A673 (cell line): Measurements from ENCODE around the gene ELL.

Experiments used
- EZH2 ChIP-seq: fragments of 200-600 bp; sonication (generic); IDR thresholded peaks from 2 replicates; pipeline ENCODE4 v1.6.1; 2017; ENCODE audit warnings: borderline replicate concordance, low read depth, mild to moderate bottlenecking, mixed read lengths, antibody characterized with exemption, low read length; ENCODE audit not compliant: poor library complexity, severe bottlenecking
- TF ChIP-seq, protein P1 (sequence below): fragments of 300-800, 200-600 bp; sonication (generic); conservative IDR thresholded peaks from 2 replicates; pipeline ENCODE4 v1.5.1; 2017; ENCODE audit warnings: low read depth, mild to moderate bottlenecking, antibody characterized with exemption, low read length, moderate library complexity, mixed read lengths

DNA sequence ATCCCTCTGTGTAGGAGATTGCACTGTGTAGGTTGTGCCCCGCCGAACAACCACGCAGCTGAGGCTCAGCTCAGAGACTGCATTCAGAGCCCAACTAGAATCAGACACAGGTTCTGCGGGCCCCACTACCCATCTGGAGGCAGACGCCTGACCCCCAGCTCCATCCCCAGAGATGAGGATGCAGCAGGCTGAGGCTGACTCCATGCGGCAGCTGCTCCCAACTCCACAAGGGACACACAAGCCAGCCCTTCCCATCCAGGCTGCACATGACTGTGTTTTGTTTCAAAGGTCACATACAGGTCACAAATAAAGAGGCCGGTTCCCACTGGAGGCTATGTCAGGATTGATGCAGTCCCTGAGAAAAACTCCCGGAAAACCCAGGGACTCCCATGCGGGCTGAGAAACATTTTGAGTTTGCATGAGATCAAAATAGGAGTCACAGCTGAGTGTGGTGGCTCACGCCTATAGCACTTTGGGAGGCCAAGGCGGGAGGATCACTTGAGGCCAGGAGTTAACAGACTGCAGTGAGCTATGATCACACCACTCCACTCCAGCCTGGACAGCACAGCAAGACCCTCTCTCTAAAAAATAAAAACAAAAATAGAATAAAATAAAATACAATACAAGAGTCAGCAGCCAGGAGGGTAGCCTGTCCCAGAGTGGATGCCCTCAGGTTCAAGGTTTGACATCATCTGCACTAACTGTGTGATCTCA lies 14.0 kb downstream of the ELL start:
- TF ChIP-seq, protein P1, sequence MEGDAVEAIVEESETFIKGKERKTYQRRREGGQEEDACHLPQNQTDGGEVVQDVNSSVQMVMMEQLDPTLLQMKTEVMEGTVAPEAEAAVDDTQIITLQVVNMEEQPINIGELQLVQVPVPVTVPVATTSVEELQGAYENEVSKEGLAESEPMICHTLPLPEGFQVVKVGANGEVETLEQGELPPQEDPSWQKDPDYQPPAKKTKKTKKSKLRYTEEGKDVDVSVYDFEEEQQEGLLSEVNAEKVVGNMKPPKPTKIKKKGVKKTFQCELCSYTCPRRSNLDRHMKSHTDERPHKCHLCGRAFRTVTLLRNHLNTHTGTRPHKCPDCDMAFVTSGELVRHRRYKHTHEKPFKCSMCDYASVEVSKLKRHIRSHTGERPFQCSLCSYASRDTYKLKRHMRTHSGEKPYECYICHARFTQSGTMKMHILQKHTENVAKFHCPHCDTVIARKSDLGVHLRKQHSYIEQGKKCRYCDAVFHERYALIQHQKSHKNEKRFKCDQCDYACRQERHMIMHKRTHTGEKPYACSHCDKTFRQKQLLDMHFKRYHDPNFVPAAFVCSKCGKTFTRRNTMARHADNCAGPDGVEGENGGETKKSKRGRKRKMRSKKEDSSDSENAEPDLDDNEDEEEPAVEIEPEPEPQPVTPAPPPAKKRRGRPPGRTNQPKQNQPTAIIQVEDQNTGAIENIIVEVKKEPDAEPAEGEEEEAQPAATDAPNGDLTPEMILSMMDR: no peak
- TF ChIP-seq EZH2: no peak
